Esophagus squamous epithelium (tissue), 5 donors: ENCODE data around the gene MINAR2. TPM values are rescaled to one million over a fixed set of nuclear protein-coding genes. Genes with fewer than 3 reads are reported as not detected.

Experiments used
- DNase-seq: peaks from one replicate; lab custom pipeline; 2025; lab: John Stamatoyannopoulos, UW
- H3K27ac ChIP-seq, 4 donors: fragments of 200-600 bp; sonication (generic); one replicate each; pipeline ENCODE4 v1.5.1; 2016 to 2019; ENCODE audit warnings: mild to moderate bottlenecking in 1 of 4
- H3K27me3 ChIP-seq, 4 donors: fragments of 200-600 bp; sonication (generic); 1 replicate in 3 of 4; 2 replicates in 1 of 4; pipeline versions ENCODE4 v1.5.1 to v1.6.0; 2017 to 2021; ENCODE audit warnings: antibody characterized with exemption in 1 of 4
- H3K36me3 ChIP-seq, 3 donors: fragments of 200-600 bp; sonication (generic); one replicate each; pipeline ENCODE4 v1.5.1; 2016 to 2019
- H3K4me1 ChIP-seq, 3 donors: fragments of 200-600 bp; sonication (generic); one replicate each; pipeline ENCODE4 v1.5.1; 2017 to 2019
- H3K4me3 ChIP-seq, 4 donors: fragments of 200-600 bp; sonication (generic); 1 replicate in 3 of 4; 2 replicates in 1 of 4; pipeline ENCODE4 v1.5.1; 2016 to 2019; ENCODE audit warnings: mild to moderate bottlenecking in 2 of 4, moderate library complexity in 1 of 4
- H3K9me3 ChIP-seq, 3 donors: fragments of 200-600 bp; sonication (generic); one replicate each; pipeline ENCODE4 v1.5.1; 2016 to 2019
- POLR2A ChIP-seq, 4 donors: fragments of 450-650 bp; IDR thresholded peaks; one replicate each; pipeline ENCODE4 v1.6.1; 2017; ENCODE audit warnings: antibody characterized with exemption in 4 of 4, mild to moderate bottlenecking in 4 of 4, moderate library complexity in 3 of 4
- WGBS, 2 donors: methylation state at CpG; one replicate each; pipeline ENCODE4 v1.1.5; 2018; 5-methylcytosine and 5-hydroxymethylcytosine counted together
- intact Hi-C: fragments of 100-400 bp; cut with DNase I; formaldehyde crosslinking; loops from one replicate; pipeline ENCODE4 v1.15.0; 2022
- total RNA-seq, 4 donors: library from RNA; depleted of rRNA; stranded (reverse); fragments of >200 nt; gene quantifications; one replicate each; pipeline ENCODE4 v1.1.0, GENCODE V29; 2016
- TF ChIP-seq, protein P1 (sequence below), 6 experiments: fragments of 450-650 bp in 4 of 6; fragments of 200-600 bp in 2 of 6; sonication (generic) in 2 of 6; IDR thresholded peaks; one replicate each; pipeline ENCODE4 v1.5.1; 2016 to 2019; ENCODE audit warnings: antibody characterized with exemption in 6 of 6, mild to moderate bottlenecking in 4 of 6, moderate library complexity in 4 of 6
- donor health status: DM: yes; HTN: yes; CAD: no.

MINAR2 gene
- total RNA-seq, 4 donors from 2014 or later: not detected

DNA sequence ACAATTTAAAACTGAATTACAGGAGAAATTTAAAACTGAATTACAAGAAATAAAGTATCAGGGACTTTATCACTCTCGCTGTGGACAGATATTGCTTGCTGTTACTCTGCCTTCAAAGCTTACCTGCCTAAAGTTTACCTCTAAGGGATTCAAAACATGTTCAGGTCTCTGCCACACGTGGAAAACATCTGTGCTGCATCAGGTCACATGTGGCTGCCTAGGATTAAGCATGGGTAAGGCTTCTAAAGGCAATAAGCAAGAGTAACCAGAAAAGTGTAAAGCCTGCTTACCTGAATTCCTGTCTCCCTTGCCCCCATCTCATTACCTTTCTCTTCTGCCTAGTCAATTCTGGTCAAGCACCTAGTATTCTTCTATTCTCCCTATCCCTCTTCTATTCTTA lies 18.9 kb downstream of the MINAR2 start:
- no peak for DNase-seq
- no peak overlapping the region for H3K4me3 ChIP-seq
- TF ChIP-seq, protein P1, sequence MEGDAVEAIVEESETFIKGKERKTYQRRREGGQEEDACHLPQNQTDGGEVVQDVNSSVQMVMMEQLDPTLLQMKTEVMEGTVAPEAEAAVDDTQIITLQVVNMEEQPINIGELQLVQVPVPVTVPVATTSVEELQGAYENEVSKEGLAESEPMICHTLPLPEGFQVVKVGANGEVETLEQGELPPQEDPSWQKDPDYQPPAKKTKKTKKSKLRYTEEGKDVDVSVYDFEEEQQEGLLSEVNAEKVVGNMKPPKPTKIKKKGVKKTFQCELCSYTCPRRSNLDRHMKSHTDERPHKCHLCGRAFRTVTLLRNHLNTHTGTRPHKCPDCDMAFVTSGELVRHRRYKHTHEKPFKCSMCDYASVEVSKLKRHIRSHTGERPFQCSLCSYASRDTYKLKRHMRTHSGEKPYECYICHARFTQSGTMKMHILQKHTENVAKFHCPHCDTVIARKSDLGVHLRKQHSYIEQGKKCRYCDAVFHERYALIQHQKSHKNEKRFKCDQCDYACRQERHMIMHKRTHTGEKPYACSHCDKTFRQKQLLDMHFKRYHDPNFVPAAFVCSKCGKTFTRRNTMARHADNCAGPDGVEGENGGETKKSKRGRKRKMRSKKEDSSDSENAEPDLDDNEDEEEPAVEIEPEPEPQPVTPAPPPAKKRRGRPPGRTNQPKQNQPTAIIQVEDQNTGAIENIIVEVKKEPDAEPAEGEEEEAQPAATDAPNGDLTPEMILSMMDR (IDR thresholded peaks at IDR 0.05): no peak
- no peak for TF ChIP-seq POLR2A (IDR thresholded peaks at IDR 0.05)
- H3K27me3 ChIP-seq: no peaks in the 10 kb centered on the region
- WGBS, 2 donors: 65 to 71% methylated on average over 2 of the region's 2 CpGs
- no peaks in the 10 kb centered on the region for H3K36me3 ChIP-seq
- no peak overlapping the region for H3K27ac ChIP-seq
- no peaks in the 10 kb centered on the region for H3K9me3 ChIP-seq
- intact Hi-C loops: no loop called here
- no peaks in the 10 kb centered on the region for H3K4me1 ChIP-seq

DNA sequence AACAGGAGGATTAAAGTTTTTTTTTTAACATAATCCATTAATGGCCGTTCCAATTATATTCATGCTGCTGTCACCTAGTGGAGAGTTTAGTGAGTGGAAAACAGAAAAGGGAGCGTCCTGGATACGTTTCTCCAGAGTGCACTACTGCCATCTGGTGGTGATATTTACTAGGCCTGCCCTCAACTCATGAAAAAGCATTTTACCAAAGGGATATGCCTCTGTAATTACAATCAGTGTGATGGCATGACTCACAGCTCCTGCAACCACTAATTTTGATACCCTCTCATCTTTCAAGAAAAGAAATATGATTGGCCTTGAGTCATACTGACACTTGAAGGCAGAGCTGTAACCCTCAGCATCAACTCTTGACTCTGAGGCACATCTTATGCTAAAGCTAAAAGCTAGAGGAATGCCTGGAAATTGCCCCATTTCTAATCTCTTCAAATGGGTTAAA lies 20.1 kb downstream of the MINAR2 start:
- H3K27me3 ChIP-seq: no peaks in the 10 kb centered on the region
- intact Hi-C loops: no loop called here
- H3K9me3 ChIP-seq: no peaks in the 10 kb centered on the region
- 0 to 2% methylated on average over 3 of the region's 3 CpGs for WGBS, 2 donors
- H3K27ac ChIP-seq: no peak overlapping the region
- H3K36me3 ChIP-seq: no peaks in the 10 kb centered on the region
- DNase-seq: no peak
- TF ChIP-seq, protein P1 (IDR thresholded peaks at IDR 0.05): peak; percentile 64 to 97 (median 92)
- no peak for TF ChIP-seq POLR2A (IDR thresholded peaks at IDR 0.05)
- H3K4me3 ChIP-seq: no peak overlapping the region
- H3K4me1 ChIP-seq: no peaks in the 10 kb centered on the region

DNA sequence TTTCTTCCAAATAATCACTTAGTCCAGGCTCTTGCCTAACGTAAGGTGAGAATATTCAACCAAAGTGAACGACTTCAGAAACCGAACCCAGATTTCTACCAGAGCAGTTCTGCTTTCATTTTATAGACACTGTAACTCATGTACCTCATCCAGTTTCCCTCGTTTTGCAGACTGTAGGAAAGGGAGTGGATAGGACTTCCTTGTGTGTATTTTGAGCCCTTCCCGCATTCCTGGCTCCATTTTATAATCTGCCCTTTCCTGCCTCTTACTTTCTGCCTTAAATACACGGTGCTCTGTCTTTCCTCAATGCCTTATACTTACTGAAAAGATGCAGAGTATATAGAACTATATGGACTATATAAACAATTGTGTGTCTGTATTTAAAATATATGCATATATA lies 20.8 kb downstream of the MINAR2 start:
- Histone ChIP-seq H3K36me3 (no peaks in the 10 kb centered on the region), H3K9me3 (no peaks in the 10 kb centered on the region), H3K4me1 (no peaks in the 10 kb centered on the region), H3K27me3 (peaks cover 0 to 4% (median 0%) of the 10 kb centered on the region in 4 donors), H3K27ac (no peak overlapping the region), H3K4me3 (no peak overlapping the region)
- 73 to 75% methylated on average over 6 of the region's 6 CpGs for WGBS, 2 donors
- DNase-seq: no peak
- TF ChIP-seq, protein P1 (IDR thresholded peaks at IDR 0.05): no peak
- TF ChIP-seq POLR2A (IDR thresholded peaks at IDR 0.05): no peak
- intact Hi-C loops: no loop called here

DNA sequence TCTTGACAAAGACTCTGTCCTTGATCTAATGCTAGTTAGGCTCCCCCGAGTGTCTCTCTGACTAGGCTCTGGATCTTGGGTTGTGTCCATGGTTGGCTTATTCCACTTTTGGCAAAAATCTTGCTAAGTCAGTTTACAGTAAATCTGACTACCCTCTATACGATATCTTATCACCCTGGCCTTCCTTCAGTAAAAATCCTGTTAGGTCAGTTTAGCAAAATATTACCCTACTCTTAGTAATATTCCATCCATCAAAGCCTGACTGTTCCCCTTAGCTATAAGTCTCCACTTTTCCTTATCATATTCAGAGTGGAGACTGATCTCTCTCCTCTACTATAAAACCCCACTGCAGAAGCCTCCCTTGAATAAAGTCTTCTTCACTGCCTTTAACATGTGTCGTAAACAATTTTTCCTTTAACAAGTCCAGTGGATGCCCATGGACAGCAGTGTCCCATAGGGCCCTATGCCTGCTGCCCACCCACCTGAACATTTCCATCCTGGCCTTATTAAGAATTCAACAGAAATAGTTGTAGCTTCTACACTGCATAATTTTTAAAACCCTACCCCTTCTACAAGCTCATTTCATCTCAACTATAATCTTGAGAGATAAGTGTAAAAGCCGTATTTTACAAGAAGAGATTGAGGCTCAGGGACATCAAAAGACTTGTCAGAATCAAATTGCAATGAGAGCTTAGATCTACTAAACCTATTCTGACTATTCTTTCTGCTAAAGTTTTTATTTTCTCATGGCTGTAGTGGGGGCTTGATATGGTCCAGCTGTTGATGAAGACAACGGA lies 22.3 kb downstream of the MINAR2 start:
- Histone ChIP-seq H3K4me1 (no peaks in the 10 kb centered on the region), H3K27ac (no peak overlapping the region), H3K36me3 (no peaks in the 10 kb centered on the region), H3K4me3 (no peak overlapping the region), H3K27me3 (peaks cover 0 to 4% (median 0%) of the 10 kb centered on the region in 4 donors), H3K9me3 (no peaks in the 10 kb centered on the region)
- intact Hi-C loops: loop anchor here (10.0 kb wide), 1 partner anchor 85 kb away; no protein-coding TSS in a partner anchor
- no peak for DNase-seq
- 63 to 65% methylated on average over 5 of the region's 5 CpGs for WGBS, 2 donors
- TF ChIP-seq, protein P1 (IDR thresholded peaks at IDR 0.05): no peak
- no peak for TF ChIP-seq POLR2A (IDR thresholded peaks at IDR 0.05)

DNA sequence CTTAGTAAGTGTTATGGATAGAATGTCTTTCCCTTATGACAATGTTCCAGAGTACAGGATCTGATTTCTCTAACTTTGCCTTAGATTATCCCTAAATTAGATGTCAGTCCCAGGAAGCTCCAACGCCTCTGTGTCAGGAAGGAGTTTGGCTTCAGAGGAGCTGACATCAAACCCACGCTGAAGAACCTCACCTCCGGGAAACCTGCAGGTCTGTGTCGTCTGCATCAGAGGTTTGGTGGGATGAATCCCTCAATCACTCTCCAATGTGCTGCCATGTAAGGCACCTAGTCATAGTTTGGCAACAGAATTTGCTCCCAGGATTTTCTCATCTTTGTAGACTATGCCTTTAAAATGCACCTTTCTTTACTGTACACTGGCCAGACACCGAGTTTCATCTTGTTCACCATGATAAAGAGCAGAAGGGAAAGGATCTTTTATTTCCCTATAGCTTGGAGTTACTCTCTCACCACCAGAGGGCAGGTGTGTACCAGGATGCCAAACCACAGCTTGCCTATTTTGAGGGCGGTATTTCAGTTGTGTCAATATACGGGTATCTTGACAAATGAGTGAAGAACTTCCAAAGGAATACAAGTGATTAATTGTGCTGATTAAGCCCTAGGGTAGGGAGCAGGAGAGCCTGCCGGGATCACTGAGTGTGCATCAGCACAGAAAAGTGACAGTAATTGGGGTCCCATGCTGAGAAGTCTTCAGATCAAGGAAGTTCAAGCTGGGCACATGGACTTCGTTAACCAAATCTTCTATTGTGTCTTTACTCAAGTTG lies 23.4 kb downstream of the MINAR2 start:
- H3K27ac ChIP-seq: no peak overlapping the region
- no peak overlapping the region for H3K4me3 ChIP-seq
- H3K4me1 ChIP-seq: no peaks in the 10 kb centered on the region
- no peaks in the 10 kb centered on the region for H3K36me3 ChIP-seq
- H3K27me3 ChIP-seq: peaks cover 0 to 4% (median 0%) of the 10 kb centered on the region in 4 donors
- no peaks in the 10 kb centered on the region for H3K9me3 ChIP-seq
- intact Hi-C loops: loop anchor here (10.0 kb wide), 1 partner anchor 84 kb away; no protein-coding TSS in a partner anchor
- no peak for DNase-seq
- TF ChIP-seq, protein P1 (IDR thresholded peaks at IDR 0.05): peak; percentile 35 to 78 (median 66)
- no peak for TF ChIP-seq POLR2A (IDR thresholded peaks at IDR 0.05)
- 44 to 56% methylated on average over 5 to 9 of the region's 9 CpGs for WGBS, 2 donors
